Fibroblast of peridontal ligament (primary cell): ENCODE measurements around the gene GLRX5.
"Not testable (repeated sequence)": the region's sequence is repeated elsewhere in the genome, so short reads cannot be mapped to it uniquely, and the experiment has no call there.

Experiments
- DNase-seq: peaks from one replicate; pipeline ENCODE4 v3.0.0-alpha.2; 2010; ENCODE audit errors: extremely low read depth

Gene GLRX5

DNA sequence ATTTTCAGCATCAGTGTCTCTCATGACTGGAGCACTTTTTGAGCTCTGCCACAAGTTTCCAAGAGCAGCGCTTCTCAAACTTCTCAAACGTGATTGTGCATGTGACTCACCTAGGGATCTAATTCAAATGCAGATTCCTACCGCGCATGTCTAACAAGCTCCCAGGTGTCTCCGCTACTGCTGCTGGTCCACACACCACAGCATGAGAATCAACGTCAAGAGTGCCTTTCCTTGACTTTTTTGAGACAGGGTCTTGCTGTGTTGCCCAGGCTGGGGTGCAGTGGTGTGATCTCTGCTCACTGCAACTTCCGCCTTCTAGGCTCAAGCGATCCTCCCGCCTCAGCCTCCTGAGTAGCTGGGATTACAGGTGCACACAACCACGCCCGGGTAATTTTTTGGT is 22.4 kb downstream of the GLRX5 start:
- no peak for DNase-seq

DNA sequence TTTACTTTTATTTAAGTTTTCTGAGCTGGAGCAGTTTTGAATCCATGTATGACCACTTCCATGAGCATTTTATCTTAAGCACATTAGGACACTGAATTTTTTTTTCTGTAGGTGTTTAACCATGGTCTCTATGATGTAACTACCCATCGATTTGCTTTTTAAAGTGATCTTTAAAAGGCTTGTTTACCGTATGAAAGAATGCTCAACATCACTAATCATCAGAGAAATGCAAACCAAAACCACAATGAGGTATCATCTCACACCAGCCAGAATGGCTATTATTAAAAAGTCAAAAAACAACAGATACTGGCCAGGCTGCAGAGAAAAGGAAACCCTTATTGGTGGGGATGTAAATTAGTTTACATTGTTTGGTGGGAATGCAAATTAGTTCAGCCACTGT is 23.0 kb downstream of the GLRX5 start:
- DNase-seq, result no peak

DNA sequence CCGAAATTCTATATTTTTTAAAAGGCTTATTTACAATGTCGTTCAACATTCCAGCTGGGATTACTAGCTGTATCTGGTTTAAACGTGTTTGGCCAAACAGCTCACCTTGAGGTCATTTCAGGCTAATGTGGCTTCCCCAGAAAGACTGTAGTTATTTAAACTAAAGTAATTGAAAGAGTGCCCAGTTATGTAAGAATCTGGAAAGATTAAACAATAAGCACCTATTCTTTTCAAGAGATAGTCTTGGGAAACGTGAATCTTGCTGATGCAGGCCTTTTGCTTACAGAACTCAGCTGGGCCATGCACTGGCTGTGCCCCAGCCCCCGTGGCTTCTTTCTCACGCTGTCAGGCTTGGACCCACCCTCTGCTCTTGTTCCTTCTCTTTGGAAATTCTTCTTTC is 24.4 kb downstream of the GLRX5 start:
- no peak for DNase-seq

DNA sequence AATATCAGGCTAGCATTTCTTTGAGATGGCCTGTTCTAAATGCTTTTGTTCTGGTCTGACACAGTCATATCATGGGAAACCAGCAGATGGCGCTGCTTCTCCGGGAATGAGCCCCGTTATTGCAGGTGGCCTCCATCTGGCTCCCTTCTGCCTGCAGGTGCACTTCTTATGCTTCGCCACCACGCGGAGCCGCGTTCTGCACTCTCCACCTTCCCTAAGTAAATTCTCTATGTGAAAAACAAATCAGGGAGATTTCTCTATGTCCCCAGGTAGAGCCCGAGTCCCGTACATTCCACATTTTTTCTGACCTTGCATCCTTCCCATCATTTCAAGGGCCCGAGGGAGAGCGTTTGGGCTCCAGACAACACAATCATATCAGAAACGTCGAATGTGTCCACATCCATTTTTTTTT is 26.2 kb downstream of the GLRX5 start:
- DNase-seq, result peak; percentile 84

DNA sequence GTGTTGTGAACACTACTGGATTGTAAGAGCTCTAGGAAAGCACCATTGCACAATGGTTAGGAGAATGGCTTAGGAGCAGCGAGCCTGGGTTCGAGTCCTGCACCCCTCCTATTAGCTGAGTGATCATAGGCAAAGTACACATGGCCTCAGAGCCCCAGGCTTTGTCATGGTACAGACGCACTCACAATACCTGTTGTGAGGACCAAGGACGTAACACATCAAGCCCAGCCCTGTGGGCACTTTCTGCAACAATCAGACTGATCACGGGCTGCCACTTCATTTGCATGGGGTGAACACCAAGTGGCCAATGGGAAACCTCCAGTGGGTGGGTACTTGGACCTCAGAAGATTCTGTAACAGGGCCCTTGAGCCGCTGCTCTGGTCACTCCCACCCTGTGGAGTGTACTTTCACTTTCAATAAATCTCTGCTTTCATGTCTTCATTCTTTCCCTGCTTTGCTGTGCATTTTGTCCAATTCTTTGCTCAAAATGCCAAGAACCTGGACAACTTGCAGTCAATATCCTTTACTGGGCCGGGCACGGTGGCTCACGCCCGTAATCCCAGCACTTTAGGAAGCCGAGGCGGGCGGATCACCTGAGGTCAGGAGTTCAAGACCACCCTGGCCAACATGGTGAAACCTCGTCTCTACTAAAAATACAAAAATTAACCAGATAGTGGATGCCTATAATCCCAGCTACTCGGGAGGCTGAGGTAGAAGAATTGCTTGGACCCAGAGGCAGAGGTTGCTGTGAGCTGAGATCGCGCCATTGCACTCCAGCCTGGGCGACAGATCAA is 28.2 kb downstream of the GLRX5 start:
- DNase-seq, result peak; percentile 67

DNA sequence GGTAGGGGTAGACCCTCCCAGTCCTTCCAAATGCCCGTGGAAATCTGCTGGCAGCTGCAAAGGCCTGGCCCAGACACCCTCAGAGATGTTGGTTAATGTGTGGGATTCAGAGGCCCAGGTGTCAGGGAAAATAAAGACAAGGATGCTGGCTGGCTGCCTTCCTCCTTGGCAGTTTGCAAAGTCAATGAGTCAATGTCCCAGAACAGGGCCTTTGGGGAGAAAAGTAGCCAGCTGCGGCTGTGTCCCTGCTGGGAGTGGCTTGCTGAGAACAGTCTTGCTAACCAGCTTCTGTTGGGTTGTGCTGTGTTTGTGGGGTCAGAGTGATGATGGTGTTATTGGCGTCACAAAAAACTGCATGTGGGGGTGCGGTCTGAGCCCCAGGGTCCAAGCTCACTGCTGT is 29.2 kb downstream of the GLRX5 start:
- DNase-seq, result peak; percentile 23

DNA sequence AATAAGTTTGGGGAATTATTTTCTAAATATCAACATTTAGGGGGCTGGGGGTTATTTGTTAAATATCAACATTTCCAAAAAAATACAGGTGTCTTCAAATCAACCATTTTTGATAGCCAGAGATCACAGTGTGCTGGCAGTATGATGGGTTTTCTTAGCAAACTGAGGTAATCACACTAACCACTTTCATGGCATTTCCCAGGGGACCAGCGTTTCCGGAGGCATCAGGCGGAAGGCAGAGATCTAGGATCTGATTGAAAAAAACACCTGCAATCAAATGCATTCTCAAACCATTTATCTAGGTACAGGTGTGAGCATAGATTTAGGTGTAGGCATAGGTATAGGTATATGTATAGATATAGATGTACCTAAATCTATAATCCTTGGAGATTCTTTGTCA is 34.6 kb downstream of the GLRX5 start:
- no peak for DNase-seq

DNA sequence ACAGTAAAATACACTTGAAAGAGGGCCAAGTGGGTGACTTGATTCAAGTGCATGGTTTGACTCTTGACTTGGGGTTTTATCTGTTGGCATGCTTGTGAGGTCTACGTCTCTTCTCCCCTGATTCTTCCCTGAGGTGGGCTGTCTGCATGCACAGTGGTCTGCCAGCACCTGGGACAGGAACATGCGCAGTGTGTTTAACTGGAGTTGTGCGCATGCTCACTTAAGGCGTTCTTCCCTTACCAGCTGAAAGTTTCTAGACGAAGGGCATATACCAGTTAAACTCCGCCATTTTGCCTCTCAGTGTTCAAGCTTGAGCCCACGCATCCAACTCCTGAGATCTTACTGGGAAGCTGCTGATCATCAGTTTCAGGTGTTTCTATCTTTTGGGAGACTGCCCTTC is 38.5 kb downstream of the GLRX5 start:
- no peak for DNase-seq

DNA sequence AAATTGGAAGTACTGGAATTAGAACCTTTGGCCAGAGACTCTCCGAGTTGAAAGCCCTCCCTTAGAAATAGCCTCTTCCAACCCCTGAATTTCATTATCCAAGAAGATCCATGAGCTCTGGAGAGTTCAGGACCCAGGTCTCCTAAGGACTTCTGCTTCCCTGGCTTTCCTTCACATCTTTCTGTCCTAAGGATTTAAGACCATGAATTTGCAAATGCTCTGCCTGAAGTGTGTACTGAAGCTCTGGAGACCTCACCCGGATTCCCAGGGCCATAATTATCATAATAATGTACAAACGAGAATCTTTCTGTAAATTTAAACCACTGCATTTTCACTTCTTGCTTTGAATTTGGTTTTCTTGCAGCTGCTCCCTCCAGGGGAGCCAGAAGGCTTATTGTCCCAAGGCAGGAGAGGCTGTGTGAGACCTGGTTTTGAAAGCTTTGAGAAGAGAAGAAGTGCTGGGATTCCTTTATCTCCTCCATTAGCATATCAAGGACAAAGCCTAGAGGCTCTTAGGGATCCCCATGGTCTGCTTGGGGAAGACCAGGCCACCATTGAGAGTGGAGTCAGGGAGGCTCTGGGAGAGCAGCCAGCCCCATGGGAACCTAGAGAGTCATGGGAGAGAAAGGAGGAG is 41.1 kb downstream of the GLRX5 start:
- DNase-seq, result no peak

DNA sequence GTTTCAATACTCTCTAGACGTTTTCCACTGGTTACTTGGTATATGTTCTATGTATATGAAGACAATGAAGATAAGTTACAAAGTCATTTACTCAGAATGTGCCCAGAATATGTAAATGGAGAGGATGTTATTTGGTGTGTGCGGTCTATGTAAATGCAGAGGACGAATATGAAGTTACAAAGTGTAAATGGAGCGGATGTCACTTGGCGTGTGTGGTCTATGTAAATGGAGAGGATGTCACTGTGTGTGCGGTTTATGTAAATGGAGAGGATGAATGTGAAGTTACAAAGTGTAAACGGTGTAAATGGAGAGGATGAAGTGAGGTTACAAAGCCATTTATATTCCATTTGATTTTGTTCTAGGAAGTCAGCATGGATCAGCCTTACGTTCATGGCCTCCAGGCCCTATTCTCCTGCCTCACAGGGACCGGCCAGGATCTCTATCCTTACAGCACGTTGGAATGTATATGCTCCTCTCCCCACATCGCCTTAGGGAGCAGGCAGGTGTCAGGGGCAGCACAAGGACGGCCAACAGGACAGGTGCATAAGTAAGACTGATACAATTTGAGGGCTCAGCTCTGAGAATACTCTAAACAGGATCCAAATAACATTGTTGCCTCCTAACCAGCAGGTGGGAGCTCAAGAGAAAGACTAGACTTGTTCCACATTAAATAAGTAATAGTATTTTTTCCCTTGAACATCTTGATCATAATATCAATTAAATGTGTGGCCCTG is 42.4 kb downstream of the GLRX5 start:
- no peak for DNase-seq

DNA sequence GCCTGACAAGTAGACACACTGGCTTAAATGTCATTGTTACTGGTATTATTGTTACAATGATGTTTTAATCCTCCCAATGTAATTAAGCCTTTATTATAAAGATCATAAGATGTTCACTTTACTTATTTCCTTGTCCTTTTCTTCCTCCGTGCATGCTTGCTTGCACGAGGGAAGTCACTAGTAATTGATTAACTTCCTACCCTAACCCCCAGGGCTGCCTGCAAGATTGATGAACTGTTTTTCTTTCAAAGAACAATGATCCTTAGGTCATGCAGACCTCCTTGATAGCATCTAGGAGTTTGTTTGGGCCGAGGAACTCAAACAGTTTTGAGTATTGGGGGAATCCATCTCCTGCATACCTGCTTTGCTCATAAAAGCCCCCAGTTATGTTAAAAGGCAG is 43.0 kb downstream of the GLRX5 start:
- no peak for DNase-seq

DNA sequence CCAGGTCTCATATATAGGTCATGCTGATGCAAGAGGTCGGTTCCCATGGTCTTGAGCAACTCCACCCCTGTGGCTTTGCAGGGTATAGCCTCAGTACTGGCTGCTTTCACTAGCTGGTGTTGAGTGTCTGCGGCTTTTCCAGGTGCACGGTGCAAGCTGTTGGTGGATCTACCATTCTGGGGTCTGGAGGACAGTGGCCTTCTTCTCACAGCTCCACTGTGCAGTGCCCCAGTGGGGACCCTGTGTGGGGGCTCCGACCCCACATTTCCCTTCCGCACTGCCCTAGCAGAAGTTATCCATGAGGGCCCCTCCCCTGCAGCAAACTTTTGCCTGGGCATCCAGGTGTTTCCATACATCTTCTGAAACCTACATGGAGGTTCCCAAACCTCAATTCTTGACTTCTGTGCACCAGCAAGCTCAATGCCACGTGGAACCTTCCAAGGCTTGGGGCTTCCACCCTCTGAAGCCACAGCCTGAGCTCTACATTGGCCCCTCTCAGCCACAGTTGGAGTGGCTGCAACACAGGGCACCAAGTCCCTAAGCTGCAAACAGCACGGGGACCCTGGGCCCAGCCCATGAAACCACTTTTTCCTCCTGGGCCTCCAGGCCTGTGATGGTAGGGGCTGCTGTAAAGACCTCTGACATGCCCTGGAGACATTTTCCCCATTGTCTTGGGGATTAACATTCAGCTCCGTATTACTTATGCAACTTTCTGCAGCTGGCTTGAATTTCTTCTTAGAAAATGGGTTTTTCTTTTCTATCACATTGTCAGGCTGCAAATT is 49.2 kb downstream of the GLRX5 start:
- not testable (repeated sequence) for DNase-seq

DNA sequence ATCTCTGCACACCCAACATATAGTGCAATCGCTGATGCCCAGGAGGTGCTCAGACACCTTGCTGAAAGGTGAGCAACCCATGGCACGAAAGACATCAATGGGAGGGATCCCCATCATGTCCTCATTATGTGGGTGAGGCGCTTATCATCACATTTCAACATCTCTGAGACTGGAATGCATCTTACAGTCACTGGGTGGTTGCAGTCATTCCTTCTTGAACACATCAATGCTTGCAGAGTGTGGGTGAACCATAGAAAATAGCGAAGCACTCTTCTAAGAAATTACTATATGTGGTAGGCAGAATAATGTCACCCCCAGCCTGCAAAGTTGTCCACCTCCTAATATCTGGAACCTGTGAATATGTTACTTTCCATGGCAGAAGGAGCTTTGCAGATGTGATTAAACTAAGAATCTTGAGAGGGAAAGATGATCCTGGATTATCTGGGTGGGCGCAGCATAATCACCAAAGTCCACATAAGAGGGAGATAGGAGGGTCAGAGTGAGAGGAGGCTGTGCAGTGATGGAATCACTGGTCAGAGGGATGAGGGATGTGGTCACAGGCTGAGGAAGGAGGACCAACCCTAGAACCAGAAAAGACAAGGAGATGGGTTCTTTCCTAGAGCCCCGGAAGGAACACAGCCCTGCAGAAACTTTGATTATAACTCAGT is 51.2 kb downstream of the GLRX5 start:
- no peak for DNase-seq

DNA sequence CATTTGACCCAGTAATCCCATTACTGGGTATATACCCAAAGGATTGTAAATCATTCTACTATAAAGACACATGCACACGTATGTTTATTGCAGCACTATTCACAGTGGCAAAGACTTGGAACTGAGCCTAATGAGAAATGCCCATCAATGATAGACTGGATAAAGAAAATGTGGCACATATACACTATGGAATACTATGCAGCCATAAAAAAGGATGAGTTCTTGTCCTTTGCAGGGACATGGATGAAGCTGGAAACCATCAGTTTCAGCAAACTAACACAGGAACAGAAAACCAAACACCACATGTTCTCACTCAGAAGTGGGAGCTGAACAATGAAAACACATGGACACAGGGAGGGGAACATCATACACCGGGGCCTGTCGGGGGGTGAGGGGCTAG is 56.3 kb downstream of the GLRX5 start:
- DNase-seq, result not testable (repeated sequence)
